C4-2B (cell line): ENCODE data around the gene TPBG.

ENCODE experiments used
- H3K27ac ChIP-seq: fragments of 450-650 bp; 2 replicates; pipeline ENCODE4 v1.5.1; 2017
- ZFX ChIP-seq: fragments of 450-650 bp; IDR thresholded peaks from 2 replicates; pipeline ENCODE4 v1.6.1; 2017
- TF ChIP-seq, protein P1 (sequence below): fragments of 450-650 bp; conservative IDR thresholded peaks from 2 replicates; pipeline ENCODE4 v1.5.1; 2017; ENCODE audit warnings: mild to moderate bottlenecking

The TPBG gene

DNA sequence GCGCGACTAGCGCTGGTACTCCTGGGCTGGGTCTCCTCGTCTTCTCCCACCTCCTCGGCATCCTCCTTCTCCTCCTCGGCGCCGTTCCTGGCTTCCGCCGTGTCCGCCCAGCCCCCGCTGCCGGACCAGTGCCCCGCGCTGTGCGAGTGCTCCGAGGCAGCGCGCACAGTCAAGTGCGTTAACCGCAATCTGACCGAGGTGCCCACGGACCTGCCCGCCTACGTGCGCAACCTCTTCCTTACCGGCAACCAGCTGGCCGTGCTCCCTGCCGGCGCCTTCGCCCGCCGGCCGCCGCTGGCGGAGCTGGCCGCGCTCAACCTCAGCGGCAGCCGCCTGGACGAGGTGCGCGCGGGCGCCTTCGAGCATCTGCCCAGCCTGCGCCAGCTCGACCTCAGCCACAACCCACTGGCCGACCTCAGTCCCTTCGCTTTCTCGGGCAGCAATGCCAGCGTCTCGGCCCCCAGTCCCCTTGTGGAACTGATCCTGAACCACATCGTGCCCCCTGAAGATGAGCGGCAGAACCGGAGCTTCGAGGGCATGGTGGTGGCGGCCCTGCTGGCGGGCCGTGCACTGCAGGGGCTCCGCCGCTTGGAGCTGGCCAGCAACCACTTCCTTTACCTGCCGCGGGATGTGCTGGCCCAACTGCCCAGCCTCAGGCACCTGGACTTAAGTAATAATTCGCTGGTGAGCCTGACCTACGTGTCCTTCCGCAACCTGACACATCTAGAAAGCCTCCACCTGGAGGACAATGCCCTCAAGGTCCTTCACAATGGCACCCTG lies 1.6 kb downstream of the TPBG start:
- H3K27ac ChIP-seq, result no peak overlapping the region; the same call in 1 of the 2 replicates
- TF ChIP-seq, protein P1, sequence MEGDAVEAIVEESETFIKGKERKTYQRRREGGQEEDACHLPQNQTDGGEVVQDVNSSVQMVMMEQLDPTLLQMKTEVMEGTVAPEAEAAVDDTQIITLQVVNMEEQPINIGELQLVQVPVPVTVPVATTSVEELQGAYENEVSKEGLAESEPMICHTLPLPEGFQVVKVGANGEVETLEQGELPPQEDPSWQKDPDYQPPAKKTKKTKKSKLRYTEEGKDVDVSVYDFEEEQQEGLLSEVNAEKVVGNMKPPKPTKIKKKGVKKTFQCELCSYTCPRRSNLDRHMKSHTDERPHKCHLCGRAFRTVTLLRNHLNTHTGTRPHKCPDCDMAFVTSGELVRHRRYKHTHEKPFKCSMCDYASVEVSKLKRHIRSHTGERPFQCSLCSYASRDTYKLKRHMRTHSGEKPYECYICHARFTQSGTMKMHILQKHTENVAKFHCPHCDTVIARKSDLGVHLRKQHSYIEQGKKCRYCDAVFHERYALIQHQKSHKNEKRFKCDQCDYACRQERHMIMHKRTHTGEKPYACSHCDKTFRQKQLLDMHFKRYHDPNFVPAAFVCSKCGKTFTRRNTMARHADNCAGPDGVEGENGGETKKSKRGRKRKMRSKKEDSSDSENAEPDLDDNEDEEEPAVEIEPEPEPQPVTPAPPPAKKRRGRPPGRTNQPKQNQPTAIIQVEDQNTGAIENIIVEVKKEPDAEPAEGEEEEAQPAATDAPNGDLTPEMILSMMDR, result no peak
- TF ChIP-seq ZFX, result no peak

DNA sequence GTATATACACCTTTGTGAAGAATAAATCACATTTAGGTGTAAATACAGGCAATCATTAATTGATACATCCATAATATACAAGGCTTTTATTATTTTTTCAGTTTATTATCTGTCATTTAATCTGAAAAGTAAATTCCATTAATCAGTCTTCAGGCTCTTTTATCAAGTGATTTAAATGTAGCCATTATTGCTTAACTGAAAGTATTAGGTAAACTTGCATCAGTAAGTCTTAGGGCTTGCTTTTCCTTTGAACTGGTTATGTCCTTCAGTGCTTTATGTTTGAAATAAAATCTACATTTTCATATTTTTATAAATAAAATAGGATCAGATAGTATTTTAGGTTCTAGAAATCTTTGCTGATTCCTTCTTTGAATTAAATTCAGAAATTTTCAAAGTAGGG lies 4.1 kb downstream of the TPBG start:
- no peak overlapping the region for H3K27ac ChIP-seq
- TF ChIP-seq ZFX, result no peak
- TF ChIP-seq, protein P1, result no peak

DNA sequence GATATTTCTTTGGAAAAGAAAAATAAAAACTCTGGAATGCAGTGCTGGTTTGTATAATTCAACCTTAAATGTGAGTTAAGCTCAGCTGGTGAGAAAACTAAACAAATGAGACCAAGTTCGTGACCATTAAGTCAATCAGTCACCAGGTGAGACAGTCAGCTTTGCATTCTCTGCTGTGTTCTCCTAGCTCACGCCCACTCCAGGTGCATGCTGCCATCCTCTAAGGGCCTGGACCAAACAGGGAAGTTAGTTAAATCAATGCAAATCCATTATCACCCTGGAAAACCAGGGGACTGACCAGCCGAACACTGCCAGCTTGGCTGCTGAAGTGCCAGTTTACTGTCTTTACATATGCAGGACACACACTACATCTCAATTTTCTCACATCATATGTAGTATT lies 7.2 kb downstream of the TPBG start:
- no peak overlapping the region for H3K27ac ChIP-seq
- no peak for TF ChIP-seq ZFX
- TF ChIP-seq, protein P1, result no peak

DNA sequence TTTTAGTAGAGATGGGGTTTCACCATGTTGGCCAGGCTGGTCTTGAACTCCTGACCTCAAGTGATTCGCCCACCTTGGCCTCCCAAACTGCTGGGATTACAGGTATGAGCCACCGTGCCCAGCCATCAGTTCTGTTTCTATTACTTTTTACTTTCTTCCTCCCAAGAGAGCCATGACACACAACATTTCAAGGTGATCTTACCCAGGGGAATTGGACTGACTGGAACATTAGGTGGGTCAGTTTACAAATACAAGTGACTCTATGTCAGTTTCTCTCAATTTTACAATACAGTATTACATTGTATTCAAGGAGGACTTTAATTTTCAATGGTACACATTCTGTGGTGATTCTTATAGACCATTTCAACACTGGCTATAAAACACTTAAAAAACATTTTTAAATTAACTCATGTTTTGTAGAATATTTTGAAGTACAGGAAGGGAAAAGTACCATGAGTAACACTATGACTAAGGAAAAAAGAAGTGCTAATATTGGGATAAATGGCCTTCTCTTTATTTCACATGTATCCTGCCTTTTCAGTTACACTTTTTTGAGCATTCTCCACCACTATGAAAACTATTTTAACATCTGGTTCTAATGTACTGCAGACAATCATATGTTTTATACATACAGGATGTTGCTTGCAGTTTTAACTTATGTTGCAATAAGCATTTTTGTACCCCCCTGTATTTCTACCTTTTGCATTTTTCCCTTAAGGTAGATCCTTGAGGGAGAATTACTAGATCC lies 8.4 kb downstream of the TPBG start:
- H3K27ac ChIP-seq, result no peak overlapping the region
- TF ChIP-seq ZFX, result no peak
- TF ChIP-seq, protein P1, result no peak

DNA sequence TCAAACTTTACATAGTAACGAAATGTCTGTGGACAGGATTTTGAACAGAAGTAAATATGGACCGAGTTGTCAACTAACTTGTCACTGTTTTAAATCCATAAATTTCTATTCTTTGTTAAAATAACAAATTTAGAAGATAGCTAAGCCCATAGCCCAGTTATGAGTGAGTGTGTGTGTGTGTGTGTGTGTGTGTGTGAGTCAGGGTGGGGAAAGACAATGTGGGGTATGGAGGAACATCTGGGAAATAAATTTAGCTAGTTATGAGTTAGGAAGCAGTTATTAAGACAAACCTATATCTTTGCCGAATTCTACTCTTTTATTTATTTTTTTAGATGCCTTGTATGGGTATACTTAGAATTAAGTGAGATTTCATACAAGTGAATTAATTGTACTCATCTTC lies 9.0 kb downstream of the TPBG start:
- H3K27ac ChIP-seq, result no peak overlapping the region
- TF ChIP-seq ZFX, result no peak
- TF ChIP-seq, protein P1, result no peak

DNA sequence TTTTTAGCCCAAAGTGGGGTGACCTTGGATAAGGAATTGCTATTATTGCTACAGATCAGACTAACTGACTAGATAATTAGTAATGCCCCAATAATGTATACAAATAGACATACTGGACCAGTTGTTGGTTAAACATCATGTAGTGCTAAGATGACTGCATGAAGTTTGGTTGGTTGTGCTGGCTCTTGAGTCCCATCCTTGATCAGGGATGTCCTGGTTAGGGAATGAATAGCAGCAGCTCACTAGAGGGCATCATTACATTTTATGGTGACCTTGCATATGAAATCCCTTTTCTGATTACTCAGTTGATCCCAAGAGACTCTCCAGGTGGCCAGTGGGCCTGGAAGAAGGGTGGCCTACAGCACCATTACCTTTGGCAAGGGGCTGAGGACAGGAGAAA lies 10.9 kb downstream of the TPBG start:
- H3K27ac ChIP-seq, result no peak overlapping the region
- TF ChIP-seq, protein P1, result no peak
- TF ChIP-seq ZFX, result no peak

DNA sequence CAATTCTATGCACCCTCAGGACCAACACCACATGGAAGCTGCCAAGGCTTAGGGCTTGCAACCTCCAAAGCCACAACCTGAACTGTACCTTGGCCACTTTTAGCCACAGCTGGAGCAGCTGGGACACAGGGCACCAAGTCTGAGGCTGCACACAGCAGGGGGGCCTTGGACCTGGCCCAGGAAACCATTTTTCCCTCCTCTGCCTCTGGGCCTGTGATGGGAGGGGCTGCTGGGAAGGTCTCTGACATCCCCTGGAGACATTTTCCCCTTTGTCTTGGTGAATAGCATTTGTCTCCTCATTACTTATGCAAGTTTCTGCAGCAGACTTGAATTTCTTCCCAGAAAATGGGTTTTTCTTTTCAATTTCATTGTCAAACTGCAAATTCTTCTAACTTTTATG lies 13.0 kb downstream of the TPBG start:
- H3K27ac ChIP-seq, result no peak overlapping the region
- no peak for TF ChIP-seq ZFX
- TF ChIP-seq, protein P1, result no peak
